Stimulated activated CD4-positive, alpha-beta T cell treated with anti-CD3 and anti-CD28 coated beads, TNF-alpha, amount 100 ng/mL, for 4 hours (primary cell): ENCODE results near the gene ALAS1.
"Not testable (repeated sequence)": the region's sequence is repeated elsewhere in the genome, so short reads cannot be mapped to it uniquely, and the experiment has no call there.

ENCODE experiments used
- DNase-seq, 3 experiments: peaks; one replicate each; pipeline ENCODE4 v3.0.0-alpha.2; 2020; ENCODE audit warnings: low read depth in 3 of 3

The ALAS1 gene

GRCh38 chr3:52176951-52177700, 20.8 kb upstream of the ALAS1 start:
- no peak for DNase-seq

- no peak for DNase-seq
Observed at GRCh38 chr3:52177701-52178042, 20.3 kb upstream of the ALAS1 start.

GRCh38 chr3:52178126-52178525, 19.8 kb upstream of the ALAS1 start:
- DNase-seq: not testable (repeated sequence)

GRCh38 chr3:52178537-52178936, 19.4 kb upstream of the ALAS1 start:
- no peak for DNase-seq

GRCh38 chr3:52181543-52181942, 16.4 kb upstream of the ALAS1 start:
- DNase-seq: no peak

GRCh38 chr3:52182196-52182595, 15.8 kb upstream of the ALAS1 start:
- no peak for DNase-seq

- DNase-seq: no peak
Observed at GRCh38 chr3:52182691-52183090, 15.3 kb upstream of the ALAS1 start.

GRCh38 chr3:52183786-52184445, 14.0 kb upstream of the ALAS1 start:
- DNase-seq: no peak

GRCh38 chr3:52184690-52185089, 13.3 kb upstream of the ALAS1 start:
- DNase-seq: no peak

- DNase-seq: no peak
Observed at GRCh38 chr3:52185311-52185710, 12.6 kb upstream of the ALAS1 start.

GRCh38 chr3:52185837-52186236, 12.1 kb upstream of the ALAS1 start:
- no peak for DNase-seq

- DNase-seq: no peak
Observed at GRCh38 chr3:52186729-52187128, 11.2 kb upstream of the ALAS1 start.

- DNase-seq: no peak
Observed at GRCh38 chr3:52188556-52188955, 9.4 kb upstream of the ALAS1 start.

- DNase-seq: no peak
Observed at GRCh38 chr3:52190294-52191074, 7.5 kb upstream of the ALAS1 start.

GRCh38 chr3:52191663-52192062, 6.3 kb upstream of the ALAS1 start:
- DNase-seq: no peak

- DNase-seq: no peak
Observed at GRCh38 chr3:52193065-52193464, 4.9 kb upstream of the ALAS1 start.

GRCh38 chr3:52194485-52195290, 3.3 kb upstream of the ALAS1 start:
- DNase-seq: no peak

GRCh38 chr3:52195291-52195597, 2.7 kb upstream of the ALAS1 start:
- no peak for DNase-seq

GRCh38 chr3:52195823-52196331, 2.1 kb upstream of the ALAS1 start:
- DNase-seq: no peak

- DNase-seq: no peak
Observed at GRCh38 chr3:52196977-52197376, 983 bp upstream of the ALAS1 start.

- DNase-seq: no peak
Observed at GRCh38 chr3:52197499-52197841, 490 bp upstream of the ALAS1 start.
